ENCODE results near the gene NLGN1.

NLGN1 gene

DNA sequence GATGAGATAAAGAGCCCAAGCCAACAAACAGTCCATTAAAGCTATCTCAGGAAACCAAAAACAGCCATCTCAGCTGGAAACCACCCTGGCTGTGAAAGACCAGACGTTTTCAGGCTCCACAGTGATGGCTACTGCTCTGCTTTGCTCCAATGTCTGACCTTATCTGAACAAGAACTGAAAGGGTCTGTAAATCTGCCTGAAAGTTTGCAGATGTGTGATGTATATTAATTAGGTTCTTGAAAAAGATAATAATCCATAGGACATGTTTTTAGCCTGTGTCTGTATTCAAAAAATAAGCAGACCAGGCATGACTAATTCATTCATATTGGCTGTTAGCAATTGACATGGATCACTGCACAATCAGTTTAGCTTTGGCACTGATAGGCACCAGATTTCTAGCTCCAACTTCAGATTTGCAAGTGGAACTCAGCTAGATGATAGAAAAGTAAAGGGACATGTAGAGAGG is 850.2 kb downstream of the NLGN1 start:
- no peak overlapping the region for H3K4me3 ChIP-seq (ENCODE audit: low read depth, low read length)

DNA sequence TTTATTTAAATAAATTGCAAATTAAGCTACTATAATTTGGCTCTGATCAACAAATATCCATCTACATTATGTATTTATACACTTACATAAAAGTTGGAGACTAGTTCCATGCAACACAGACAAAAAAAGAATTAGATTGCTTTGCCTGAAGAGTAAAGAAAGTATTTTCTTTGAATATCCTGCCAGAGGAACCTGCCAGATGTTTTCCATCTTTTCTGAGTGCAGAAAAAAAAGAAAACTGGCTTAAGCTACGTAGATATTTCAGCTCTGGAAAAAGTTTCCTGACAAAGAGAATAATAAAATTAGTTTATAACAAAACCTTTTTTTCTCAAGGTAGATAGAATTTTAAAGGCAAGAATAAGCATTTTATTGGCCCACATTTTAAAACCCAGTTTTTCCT is 854.1 kb downstream of the NLGN1 start:
- H3K4me3 ChIP-seq (ENCODE audit: low read depth, low read length), result no peak overlapping the region

DNA sequence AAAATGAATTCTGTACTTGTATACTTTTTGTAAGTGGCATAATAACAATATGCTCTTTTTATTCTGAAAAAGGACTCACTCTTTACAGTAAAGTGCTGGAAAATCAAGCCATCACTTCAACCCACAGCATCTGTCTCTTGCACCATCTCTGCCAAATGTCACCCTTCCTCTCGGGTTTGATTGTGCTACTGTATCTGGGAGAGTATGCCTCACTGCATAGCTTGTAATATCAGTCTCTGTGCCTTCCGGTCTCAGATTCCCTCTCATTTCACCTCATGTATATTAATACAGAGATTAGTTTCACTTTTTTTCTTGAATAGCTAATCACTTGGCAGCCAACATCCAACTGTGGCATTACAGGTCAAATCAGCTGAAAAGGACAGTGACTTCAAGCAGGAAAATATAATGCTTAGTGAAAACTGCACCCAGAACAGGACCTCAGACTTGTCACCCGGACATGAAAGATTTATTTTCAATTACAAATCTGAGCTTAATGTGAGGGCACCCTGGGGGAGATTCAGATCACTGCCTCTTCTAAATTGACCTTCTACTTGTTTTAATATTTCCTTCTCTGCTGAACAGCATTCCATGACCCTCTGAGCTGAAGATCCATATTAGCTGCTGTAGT is 855.8 kb downstream of the NLGN1 start:
- no peak overlapping the region for H3K4me3 ChIP-seq (ENCODE audit: low read depth, low read length)

DNA sequence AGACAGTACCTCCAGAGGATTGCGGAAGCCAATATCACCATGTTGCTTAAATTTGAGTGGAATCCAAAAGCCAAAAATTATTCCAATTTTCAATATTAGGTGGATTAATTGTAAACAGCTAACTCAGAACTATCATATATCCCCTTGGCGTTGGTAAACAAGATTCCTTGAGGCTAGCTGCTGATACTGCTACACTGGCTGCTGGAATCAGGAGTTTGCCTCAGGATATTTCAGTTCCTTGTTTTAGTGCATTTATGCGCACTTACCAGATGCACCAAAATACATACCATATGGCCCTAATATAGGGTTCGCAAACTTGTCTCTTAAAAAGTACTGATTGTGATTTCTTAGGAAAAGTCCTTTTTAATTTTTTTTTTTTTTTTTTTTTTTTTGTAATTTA is 856.4 kb downstream of the NLGN1 start:
- no peak overlapping the region for H3K4me3 ChIP-seq (ENCODE audit: low read depth, low read length)

DNA sequence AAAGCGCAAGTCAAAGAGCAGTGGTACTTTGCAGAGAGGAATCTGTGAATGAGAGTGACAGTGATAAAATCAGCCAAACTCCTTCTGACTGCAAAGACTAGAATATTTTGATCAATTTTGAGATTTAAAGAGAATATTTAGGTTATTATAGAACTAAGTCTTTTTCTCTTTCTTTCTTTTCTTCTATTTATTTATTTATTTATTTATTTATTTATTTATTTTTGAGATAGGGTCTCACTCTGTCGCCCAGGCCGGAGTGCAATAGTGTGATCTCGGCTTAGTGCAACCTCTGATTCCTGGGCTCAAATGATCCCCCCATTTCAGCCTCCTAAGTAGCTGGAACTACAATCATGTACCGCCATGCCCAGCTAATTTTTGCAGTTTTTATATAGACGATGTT is 857.9 kb downstream of the NLGN1 start:
- no peak overlapping the region for H3K4me3 ChIP-seq (ENCODE audit: low read depth, low read length)

DNA sequence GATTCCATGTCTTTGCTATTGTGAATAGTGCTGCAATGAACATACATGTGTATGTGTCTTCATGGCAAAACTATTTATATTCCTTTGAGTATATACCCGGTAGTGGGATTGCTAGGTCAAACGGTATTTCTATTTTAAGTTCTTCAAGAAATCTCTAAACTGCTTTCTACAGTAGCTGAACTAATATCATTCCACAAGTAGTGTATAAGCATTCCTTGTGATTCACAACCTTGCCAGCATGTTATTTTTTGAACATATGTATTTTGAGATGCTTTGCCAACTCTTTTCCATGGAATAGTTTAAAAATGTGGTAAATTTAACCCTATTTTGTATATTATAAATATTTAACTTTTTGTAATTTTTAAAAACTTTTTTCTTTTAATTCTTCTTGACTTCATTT is 868.9 kb downstream of the NLGN1 start:
- H3K4me3 ChIP-seq (ENCODE audit: low read depth, low read length), result no peak overlapping the region

DNA sequence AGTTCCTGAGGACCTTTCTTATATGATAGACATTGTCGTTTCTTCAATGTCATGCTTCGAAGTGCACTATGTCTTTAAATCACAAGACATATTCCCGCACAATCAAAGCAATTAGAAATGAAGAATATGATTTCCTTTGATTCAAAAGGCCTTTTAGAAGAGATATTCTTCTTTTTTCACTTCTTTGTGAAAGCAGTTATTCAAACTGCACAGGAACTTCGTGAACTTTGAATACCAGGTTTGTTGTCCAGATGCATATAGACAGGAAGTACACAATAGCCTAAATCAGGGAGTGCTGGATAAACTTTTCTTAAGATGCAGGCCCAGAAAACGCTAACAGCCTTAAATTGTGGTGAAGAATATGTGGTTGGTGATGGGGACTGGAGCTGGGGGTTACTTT is 870.5 kb downstream of the NLGN1 start:
- no peak overlapping the region for H3K4me3 ChIP-seq (ENCODE audit: low read depth, low read length)

DNA sequence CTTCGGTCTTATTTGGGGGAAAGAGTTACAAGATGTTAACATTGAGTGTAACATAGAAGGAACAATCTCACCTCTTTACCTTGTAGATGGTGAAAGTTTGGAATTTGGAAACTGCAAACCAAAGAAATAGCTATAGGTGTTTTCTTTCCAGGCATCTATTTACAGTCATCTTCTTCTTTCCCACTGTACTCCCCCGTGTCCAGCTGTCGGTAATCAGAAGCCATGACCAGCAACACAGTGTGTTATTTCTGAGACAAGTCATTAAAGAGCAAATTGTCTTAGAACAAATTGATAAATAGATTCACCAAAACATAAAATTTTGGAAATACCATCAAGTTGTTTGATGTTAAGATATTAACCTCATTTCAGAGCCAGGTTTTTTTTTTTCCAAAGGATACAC is 871.0 kb downstream of the NLGN1 start:
- H3K4me3 ChIP-seq (ENCODE audit: low read depth, low read length), result no peak overlapping the region

DNA sequence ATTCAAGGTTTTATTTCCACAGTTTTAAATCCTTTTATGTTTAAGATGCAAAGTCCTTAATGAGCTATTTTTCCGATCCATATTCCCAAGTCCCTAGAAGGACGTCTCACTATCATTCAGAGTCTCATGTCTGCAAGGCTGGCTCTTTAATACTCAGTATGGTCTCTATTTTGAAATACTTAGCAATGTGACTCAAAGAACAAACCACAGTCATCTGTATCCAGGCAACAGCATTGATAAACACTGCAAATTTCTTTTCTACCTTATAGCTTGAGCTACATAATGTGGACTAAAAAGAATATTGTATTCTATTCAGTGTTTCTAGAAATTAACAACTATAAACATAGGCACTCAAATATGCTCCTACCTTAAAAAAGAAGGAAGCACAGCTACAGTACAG is 873.3 kb downstream of the NLGN1 start:
- no peak overlapping the region for H3K4me3 ChIP-seq (ENCODE audit: low read depth, low read length)

DNA sequence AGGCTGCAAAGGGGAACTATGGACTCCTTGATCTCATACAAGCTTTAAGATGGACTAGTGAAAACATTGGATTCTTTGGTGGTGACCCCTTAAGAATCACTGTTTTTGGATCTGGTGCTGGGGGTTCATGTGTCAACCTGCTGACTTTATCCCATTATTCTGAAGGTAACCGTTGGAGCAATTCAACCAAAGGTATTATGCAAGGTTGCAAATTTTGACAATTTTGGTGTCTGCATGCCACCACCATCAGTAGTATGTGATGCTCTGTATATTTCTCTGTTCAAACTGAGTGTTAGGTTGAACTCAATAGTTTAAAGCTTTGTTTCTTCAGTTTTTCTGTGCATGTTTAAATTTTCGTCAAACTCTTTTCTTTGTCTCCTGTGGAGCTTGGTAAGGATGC is 877.8 kb downstream of the NLGN1 start:
- H3K4me3 ChIP-seq (ENCODE audit: low read depth, low read length), result no peak overlapping the region

DNA sequence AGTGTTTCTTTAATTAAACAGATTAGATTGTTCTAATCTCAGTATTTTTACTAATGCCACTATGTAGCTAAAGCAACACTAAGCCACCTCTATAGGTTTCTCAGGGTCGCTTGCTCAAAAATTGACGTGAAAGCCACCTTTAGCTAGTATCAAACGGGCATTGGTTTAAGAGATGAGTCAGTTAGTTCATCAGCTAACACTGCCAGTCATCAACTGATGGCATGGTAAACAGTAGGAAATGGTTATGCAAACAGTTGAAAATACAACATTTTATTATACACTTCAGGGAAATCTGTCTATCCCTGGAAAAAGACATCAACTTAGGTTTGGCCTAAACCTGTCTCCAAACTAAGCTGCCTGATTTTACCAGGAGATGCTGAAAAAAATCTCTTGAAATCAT is 879.3 kb downstream of the NLGN1 start:
- H3K4me3 ChIP-seq (ENCODE audit: low read depth, low read length), result no peak overlapping the region

DNA sequence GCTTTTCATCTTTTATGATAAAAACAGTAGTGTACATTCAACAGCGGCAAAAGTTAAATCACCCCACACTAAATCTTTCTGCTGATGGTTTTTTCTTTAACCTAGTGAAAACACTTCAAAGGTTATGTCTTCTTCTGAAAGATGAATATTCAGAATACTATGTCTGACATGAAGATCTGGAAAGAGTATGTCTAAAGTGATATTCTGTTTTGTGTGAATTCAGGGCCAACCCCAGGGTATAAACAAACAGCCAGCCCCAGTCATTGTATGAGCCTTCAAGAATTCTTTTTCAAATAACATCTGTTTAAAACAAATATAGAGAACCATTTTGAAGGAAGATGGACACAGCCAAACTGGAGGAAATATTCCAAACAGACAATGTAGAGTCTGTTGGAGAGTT is 880.5 kb downstream of the NLGN1 start:
- H3K4me3 ChIP-seq (ENCODE audit: low read depth, low read length), result no peak overlapping the region

DNA sequence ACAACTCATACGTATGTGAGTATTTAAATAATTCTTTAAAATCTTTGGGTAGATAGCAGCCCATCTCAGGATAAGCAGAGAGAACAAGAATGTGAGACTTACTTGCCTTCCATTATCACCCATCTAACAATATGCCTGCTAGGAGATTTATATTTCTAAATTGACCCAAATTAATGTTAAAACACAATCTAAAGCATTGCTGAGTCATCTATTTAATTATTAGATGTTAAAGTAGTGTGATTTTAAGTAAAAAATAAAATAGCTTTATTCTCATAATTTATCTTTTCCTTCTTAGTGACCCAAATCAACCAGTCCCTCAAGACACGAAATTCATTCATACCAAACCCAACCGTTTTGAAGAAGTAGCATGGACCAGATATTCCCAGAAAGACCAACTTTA is 882.6 kb downstream of the NLGN1 start:
- H3K4me3 ChIP-seq (ENCODE audit: low read depth, low read length), result no peak overlapping the region

DNA sequence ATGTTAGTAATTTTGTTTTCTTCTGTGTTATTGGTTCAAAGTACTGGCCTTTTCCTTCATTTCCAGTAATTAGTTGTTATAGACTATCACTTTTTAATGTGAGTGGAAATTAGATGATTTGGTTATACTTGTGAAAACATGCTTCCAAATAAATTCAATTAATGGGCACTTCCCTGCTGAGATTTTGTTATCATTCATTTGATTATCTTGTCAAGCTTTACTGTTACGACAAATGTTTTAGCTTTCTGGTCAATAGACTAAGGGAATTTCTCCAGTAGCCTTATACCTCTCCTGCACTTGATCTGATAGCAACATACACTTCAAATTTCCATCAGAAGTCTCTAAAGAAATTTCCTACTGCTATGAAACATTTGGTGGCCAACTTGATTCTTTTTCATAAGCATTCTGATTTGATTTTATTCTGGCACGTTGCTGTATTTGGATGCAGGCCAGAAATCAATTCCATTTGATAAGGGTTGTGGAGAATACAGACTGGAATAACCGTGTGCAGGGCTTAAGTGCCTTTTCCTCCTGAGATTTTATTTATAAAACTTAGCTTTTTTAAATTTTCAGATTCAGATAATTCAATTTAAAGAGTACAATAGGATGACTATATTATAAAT is 887.8 kb downstream of the NLGN1 start:
- H3K4me3 ChIP-seq (ENCODE audit: low read depth, low read length), result no peak overlapping the region

DNA sequence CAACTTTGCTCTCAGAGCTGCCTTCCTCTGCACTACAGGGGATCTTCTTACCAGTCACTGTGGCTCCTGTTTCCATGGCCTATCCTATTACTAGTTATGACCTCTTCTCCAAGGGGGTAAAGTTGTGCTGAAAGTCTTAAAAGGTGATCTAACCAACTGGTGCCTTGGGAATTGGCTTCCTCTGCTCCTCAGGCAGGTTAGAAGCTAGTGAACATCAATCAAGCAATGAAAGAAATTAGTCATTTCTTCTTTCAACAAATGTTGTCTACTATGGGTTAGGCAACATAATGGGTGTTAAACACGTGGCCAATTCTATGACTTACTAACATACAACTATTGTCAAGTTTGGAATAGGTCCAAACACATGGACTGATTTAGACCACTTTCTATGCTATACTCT is 890.2 kb downstream of the NLGN1 start:
- H3K4me3 ChIP-seq (ENCODE audit: low read depth, low read length), result no peak overlapping the region

DNA sequence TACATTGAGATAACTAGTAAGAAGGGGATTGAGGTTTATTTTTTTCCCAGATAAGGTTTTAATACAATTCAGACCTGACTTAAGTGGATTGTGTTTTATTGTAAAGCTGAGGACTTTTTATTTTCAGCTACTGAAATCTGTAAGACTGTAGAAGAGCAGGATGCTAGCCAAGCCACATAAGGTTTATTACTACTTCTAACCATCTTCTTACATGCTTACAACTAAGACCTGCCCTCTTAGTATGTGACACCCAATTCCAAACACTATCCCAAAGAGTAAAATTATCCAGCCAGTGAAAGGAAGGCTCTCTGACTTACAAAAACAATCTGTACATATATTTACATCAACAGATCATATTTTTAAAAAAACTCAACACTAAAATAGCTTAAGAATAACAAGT is 897.1 kb downstream of the NLGN1 start:
- no peak overlapping the region for H3K4me3 ChIP-seq (ENCODE audit: low read depth, low read length)

DNA sequence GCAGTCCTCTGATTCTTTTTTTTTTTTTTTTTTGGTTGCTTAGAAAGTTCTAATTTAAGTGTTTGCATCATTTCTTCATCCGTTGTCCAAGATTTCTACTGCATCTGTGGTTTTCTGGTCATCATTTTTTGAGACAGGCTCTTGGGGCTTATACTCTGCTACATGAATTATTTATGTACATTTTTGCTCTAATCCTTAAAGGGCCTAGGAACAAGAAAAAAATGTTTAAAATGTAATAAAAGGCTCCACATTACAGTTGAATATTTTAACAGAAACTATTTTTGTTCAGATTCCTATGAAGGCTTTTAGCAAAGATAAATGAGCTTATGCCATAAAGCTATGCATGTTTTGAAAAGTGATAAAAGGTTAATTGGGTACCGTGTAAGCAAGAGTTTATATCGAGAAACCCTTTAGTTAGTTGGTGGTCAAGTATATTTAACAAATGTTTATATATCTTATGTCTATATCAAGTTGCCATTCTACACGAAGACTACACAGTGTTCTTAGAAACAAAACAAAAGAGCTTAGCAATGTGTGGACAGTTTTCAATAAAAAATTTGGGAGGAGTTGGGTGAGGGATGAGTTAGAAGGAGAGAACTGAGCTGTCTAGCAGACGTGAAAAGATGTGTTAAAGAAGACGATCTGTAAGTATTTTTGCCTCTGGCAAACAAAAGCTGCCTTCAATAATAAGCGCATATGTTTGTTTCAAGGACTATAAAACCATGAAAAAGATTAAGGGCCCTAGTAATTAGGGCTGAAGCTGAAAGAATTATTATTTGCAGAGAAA is 898.0 kb downstream of the NLGN1 start:
- no peak overlapping the region for H3K4me3 ChIP-seq (ENCODE audit: low read depth, low read length)

DNA sequence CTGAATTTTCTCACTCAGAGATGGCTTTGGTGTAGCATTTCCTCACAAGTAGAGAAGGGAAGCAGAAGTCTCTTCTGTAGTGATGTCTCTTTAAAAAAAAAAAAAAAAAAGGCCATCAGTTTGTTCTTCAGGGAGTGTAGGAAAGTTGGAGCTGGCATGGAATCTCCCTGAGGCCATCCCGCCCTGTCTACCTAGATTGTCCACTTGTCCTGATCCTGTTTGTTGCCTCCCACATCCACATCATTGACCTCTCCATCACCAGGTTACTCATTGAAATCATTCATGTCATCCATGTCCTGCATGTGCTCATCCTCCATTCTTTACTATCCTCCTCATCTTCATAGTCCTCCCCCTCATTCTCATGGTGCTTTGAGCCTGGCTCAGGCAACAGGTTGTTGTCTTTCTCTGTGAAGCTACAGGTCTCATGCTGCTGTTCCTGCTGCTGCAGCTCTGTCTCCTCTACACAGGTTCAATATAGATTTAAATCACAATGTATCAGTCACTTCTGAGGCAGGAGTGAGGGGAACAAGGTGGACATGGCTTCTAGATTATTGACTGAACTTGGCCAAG is 905.3 kb downstream of the NLGN1 start:
- no peak overlapping the region for H3K4me3 ChIP-seq (ENCODE audit: low read depth, low read length)

DNA sequence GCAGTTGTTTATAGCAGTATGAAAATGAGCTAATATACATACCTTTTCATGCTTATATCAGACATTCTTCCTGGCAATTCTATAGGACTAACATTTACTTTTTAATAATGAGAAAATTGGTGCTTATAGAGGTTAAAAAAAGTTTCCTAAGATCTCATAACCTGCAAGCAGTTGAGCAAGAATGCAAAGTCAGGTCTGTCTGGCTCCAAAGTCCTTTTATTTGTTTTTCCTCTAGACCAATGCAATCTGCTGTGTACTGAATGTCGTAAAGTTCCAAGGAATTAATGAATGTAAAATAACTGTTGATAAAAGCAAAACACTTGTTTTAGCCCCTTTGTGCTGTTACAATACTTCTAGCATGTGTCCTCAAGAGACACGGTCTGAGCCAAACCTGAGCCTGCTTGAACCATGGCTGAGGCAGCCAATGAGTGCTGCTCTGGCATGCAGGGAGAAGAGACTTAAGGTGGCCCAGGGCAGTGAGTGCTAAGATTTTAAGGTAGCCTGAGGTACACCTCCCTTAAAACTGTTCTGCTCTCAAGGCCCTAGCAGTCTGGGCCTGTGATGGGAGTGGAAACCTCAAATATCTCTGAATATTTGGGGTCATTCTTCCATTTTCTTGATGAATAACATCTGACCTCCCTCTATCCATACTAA is 906.5 kb downstream of the NLGN1 start:
- H3K4me3 ChIP-seq (ENCODE audit: low read depth, low read length), result no peak overlapping the region

DNA sequence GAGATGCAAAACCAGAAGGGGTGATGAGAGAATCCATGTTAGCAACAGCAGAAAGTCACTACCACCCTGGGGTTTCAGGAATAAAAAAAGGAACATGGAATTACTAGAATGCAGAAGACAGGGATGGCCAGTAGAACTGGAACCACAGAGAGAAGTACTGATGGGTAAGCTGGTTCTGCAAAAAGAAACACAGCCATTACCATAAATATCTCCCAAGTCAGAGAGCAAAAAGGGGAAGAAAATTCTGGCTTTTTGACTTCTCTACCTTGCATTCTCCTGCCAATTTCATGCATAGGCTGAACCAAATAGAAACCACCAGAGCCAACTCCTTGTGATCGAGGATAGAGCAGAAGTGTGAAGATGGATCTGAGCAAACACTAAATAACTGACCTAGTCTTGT is 911.2 kb downstream of the NLGN1 start:
- no peak overlapping the region for H3K4me3 ChIP-seq (ENCODE audit: low read depth, low read length)

DNA sequence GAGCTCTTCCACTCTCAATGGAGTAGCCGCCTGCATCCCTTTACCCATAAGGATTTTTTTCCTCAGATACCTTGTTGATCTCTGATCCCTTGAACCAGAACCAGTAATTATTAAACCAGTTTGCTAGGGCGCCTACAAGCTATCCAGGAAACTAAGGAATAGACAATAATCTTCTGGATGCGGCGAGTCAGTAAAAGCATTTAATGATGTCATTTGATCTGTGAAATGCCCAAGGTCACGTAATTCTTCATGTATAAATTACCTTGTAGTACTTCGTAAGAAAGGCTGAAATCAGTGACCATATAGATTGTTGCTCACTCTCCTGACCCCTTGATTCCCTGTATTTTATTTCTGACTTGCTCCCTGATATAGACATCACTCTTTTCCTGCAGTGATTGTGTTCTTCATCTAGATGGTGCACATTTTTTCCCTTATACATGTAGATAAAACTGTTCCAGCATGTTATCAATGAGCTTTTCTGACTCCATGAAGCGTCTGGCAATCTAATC is 913.0 kb downstream of the NLGN1 start:
- no peak overlapping the region for H3K4me3 ChIP-seq (ENCODE audit: low read depth, low read length)

Data from iPS-11a (cell line).